AML-193 (cell line): ENCODE results near the gene RAI1.
A peak's percentile ranks its signal among the peaks of the same experiment; 100 is the strongest.
"Not testable (repeated sequence)": the region's sequence is repeated elsewhere in the genome, so short reads cannot be mapped to it uniquely, and the experiment has no call there.

Experiments used
- DNase-seq, 2 experiments: peaks; one replicate each; lab custom pipeline; 2025; lab: John Stamatoyannopoulos, UW

The RAI1 gene

DNA sequence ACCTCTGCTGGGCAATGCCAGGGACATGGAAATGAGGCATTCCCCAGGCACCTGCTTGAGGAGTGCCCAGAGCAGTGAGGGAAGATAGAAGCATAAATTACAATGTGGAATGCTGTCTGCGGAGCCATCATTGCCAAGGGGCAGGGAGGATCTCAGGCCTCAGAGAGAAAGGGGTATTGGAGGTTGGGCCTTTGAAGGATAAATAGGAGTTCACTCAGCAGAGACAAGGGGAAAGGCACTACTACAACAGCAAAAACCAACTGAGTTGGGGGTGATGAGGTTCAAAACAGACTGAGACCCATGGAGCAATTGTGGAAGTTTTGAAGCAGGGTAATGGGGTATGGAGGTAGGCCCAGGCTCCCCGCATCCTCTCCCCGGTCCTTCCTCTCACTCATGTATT, 122.7 kb downstream of the RAI1 start:
- DNase-seq: no peak

- DNase-seq: no peak
Observed at GRCh38 chr17:17805575-17805974, 124.3 kb downstream of the RAI1 start.

DNA sequence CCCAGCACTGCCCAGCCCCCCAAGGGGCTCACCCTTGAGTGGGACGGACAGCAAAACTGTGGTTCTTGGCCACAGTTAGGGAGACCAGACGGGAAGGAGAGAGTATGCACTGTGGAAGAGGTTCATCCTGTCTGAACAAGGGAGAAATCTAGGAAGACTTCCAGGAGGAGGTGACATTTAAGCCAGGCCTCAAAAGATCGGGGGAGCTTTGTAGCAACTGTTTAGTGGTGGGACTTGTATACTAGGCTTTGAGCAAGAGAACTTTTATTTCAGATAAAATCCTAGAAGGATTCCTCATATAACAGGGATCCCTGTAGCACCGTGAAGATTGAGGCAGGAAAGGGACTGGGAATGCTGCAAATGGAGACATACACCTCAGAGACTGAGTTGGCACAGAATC, 124.8 kb downstream of the RAI1 start:
- no peak for DNase-seq

- no peak for DNase-seq
Observed at GRCh38 chr17:17806611-17807274, 125.5 kb downstream of the RAI1 start.

DNA sequence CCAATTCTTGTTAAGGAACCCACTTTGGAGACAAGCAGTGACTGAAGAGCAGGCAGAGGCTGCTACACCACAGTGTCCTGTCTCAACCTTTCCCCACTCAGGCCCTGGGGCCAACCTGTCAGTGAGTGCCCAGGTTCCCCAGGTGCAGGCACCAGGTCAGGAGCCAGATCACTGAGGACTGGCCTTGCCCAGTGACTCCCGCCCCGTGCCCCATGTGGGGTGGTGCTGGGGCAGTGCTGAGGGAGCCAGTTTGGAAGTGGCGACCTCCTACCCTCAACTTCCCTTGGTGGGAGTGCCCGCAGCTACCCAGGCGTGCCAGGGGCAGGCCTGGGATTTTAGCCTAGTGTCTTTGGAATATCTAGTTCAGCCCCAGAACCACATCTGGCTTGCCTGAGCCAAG, 126.2 kb downstream of the RAI1 start:
- DNase-seq: no peak

- not testable (repeated sequence) for DNase-seq
Observed at GRCh38 chr17:17808200-17808599, 126.9 kb downstream of the RAI1 start.

GRCh38 chr17:17808706-17809432, 127.6 kb downstream of the RAI1 start:
- no peak for DNase-seq

DNA sequence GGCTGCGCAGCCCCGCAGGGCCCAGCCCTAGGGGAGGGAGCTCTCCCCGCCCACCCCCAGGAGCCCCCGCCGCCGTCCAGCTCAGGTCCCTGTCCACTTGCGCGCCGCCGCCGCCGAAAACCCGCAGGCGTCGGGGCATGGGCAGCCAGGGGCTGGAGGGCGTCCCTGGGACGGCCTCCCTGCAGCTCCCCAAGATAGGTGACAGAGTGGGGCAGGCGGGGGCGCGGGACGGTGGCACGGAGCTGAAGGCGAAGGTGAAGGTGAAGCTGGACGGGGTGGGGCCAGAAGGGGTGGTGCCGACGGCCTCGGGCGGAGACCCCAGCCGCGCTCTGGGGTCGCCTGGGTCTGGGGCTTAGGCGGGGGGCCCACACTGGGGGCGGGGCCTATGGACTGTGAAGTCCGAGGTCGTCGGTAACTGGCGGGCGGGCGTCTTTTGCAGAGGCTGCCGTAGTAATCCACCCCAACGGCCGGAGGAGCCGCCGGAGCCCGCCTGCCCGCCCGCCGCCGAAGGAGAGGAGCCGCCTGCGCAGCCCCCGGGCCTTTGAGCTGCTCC, 128.3 kb downstream of the RAI1 start:
- no peak for DNase-seq

GRCh38 chr17:17810084-17810894, 129.0 kb downstream of the RAI1 start:
- DNase-seq: no peak

DNA sequence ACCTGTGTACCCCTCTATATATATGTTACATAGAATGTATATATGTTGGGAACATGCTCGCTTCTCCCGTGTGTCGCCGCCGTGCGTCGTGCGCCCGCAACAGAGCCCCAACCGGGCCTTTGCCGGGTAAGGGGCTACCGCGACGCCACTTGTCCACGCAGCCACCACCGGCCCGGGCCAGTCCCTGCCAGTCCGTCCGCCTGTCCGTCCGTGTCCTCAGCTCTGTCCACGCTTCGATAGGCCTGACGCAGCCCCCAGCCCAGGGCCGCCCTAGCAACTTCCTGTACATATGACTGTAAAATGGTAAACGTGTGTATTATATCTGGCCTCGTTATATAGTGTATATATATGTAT, 129.6 kb downstream of the RAI1 start:
- no peak for DNase-seq

DNA sequence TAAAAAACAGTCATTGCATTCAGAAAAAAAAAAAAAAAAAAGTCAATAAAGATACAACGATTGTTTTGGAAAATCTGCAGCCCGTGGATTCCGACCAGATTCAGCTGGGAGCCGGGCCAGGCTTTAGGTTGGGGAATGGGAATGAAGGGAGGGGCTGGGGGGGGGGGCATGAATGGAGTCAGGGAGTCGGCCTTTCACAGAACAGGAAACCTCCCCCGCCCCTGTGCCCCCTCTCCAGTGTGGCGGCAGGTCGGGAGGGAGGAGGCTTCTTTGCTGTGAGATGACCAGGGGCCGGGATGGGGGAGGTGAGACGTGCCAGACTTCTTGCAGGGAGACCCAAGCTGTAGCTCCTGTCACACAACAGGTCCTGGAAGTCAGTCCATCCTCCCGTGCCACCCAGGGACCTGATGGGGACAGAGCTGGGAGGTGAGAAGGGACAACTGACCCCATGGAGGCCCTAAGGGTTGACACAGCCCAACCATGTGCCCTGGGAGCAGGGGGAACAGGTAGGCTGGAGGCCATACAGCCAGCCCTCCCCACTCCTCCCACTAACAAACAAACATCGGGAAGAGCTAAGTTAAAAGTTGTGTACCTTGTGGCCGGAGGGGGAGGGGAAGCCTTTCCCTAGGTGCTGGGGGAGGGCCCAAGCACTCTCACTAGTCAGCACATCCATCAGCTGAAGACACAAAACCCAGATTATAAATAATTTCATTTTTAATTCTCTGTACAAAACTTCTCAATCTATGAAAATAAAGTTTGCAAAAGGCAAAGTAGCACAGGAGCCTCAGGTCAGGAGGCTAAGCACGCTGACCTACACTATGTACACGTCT, 130.3 kb downstream of the RAI1 start:
- DNase-seq: no peak

GRCh38 chr17:17812211-17813054, 131.2 kb downstream of the RAI1 start:
- DNase-seq: peak in 1 of 2 experiments; percentile 1

DNA sequence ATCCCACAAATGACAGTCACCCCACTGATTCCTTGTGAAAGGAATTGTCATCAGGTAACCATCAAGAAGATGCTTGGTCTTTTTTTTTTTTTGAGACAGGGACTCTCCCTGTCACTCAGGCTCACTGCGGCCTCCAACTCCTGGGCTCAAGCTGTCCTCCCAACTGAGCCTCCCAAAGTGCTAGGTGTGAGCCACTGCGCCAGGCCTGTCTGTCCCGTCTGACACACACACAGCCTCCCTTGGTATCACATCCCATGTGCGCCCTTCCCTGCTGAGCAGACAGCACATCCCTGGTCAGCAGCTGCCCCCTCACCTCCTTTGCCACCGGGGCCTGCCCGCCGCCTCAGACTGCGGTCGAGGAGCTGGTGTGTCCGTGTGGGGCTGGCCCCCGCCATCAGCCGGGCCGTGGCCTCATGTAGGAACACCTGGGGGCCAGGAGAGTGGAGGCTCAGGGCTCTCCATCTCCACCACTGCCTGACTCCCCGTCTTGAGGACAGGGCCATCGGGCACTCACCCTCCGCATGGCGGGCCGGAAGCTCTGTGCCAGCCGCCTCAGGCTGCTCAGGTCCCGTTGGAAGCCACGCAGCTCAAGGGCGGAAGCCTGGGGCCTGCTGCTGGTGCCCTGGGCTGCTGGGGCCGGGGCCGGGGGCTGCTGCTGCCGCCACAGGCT, 131.9 kb downstream of the RAI1 start:
- no peak for DNase-seq

DNA sequence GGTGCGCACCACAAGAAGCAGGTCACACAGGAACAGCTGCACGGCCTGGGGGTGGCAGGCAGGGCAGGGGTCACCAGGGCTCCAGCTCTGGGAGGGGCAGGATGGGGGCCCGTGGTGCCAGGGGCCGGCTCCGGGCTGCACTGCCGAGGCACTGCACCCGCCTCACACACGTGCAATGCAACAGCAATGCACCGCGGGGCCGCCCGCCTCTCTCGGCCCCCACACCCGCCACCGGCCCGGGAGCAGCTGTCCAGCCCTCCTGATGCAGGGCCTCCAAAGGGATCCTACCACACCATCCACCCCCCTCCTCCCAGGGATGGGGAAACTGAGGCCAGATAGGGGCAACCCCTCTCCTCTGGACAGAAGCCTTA, 132.5 kb downstream of the RAI1 start:
- no peak for DNase-seq

- DNase-seq: no peak
Observed at GRCh38 chr17:17814162-17815061, 133.2 kb downstream of the RAI1 start.

DNA sequence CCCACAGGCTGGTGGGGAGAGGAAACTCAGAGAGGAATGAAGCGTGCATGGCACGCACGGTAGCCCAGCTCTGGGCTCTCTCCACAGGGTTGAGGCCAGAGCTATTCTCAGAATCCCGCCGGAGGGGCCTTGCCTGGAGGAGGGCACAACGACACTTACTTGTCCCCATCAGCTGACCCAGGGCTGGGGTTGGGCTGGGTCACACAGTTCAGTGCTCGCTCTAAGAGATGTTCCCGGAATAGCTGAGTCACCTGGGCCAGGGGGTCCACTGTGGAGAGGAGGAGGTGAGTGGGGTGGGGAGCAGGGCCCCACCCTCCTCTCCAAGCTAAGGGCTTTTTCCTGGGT, 133.8 kb downstream of the RAI1 start:
- DNase-seq: no peak

DNA sequence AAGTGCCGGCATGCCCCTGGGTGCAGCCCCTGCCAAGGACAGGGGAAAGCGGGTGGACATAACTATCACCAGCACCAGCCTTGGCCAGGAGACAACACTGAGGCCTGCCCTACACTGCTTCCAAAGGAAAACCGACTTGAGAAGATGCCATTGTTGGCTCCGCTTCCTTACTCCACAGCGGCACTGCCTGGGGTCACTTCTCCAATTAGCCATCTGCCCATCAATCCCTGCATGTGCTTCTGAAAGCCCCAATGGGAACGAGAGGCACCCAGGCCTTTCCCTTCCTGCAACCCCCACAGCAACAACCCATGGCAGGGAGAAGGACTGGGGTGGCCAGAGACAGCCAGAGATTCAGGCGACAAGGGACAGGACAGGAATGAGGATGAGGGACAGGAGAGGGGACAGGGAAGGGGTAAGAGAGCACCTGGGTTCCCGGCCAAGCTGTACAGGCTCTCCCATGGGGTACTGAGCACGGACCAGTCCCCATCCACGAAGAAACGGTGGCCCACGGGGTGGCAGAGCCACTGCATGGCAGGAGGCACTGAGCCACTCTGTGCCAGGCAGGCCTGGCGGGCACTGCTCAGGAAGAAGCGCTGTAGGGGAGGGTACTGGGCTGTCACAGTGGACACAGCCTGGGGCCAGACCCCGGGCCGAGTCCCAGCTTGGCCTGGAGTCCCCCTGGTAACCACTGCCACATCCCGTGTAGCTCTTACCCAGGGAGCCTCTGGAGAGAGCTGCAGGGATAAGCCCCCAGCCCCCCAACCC, 134.4 kb downstream of the RAI1 start:
- DNase-seq: no peak

DNA sequence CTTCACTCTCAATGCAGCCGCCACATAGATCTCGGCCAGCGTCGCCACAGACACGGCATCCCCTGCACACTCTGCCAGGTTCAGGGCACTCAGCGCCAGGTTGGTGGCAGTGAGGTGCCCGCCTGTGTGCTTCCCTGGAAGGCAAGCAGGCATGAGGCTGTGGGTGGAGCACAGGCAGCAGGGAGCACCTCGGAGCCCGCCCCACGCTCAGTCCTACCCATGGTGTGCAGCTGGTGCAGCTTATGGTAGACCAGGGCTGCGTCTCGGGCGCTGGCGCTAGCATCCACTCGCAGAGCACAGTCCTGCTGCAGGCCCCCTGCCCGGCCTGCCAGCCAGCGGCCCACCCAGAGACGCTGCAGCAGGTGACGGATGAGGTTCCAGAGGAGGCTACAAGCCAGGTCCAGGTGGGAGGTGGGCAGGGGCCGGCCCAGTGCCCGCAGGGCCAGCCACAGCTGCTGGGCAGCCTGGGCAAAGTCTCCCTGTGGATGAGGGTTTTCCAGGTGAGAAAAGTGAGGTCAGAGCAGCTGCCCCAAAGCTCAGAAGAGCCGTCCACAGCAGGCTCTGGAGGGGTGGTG, 135.1 kb downstream of the RAI1 start:
- DNase-seq: no peak
